Skin epidermis (tissue), 12 donors: Measurements from ENCODE around the gene DTNBP1.
A peak's percentile ranks its signal among the peaks of the same experiment; 100 is the strongest.

Experiments
- H3K27ac ChIP-seq, 21 experiments: fragments of 200-600 bp; sonication (generic) in 11 of 21; one replicate each; pipeline ENCODE4 v1.5.0; 2020; ENCODE audit warnings: mild to moderate bottlenecking in 3 of 21, inconsistent platforms in 2 of 21, moderate library complexity in 2 of 21
- H3K4me3 ChIP-seq, 7 experiments: fragments of 200-600 bp; sonication (generic) in 2 of 7; one replicate each; pipeline ENCODE4 v1.5.0; 2020; ENCODE audit warnings: inconsistent platforms in 2 of 7, mild to moderate bottlenecking in 2 of 7, moderate library complexity in 1 of 7

The DTNBP1 gene

DNA sequence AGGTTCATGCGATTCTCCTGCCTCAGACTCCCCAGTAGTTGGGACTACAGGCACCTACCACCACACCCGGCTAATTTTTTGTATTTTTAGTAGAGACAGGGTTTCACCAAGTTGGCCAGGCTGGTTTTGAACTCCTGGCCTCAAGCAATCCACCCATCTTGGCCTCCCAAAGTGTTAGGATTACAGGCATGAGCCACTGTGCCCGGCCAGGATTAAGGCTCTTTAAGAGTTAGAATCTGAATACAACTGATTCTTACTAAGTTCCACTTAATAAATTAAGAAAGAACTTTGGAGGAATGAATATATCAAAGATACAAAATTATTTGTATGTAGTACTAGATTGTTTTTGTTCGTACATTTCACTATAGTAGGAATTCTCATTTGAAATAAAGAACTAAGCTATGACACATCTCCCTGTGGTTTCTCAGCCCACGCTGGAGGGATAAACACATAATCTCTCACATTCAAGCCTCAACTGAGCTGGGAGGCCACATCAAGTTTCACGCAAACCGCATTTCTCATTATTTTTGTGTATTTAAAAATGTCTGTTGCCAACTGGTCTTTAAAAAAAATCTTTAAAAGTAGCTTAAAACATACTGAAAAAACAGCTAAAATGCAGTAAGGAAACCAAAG, 34.2 kb downstream of the DTNBP1 start:
- H3K27ac ChIP-seq, result peak overlapping the region in 2 of 21 experiments; percentile 19 to 54
- no peak overlapping the region for H3K4me3 ChIP-seq

GRCh38 chr6:15627821-15628220, 35.0 kb downstream of the DTNBP1 start:
- Histone ChIP-seq H3K4me3 (no peak overlapping the region), H3K27ac (no peak overlapping the region)

DNA sequence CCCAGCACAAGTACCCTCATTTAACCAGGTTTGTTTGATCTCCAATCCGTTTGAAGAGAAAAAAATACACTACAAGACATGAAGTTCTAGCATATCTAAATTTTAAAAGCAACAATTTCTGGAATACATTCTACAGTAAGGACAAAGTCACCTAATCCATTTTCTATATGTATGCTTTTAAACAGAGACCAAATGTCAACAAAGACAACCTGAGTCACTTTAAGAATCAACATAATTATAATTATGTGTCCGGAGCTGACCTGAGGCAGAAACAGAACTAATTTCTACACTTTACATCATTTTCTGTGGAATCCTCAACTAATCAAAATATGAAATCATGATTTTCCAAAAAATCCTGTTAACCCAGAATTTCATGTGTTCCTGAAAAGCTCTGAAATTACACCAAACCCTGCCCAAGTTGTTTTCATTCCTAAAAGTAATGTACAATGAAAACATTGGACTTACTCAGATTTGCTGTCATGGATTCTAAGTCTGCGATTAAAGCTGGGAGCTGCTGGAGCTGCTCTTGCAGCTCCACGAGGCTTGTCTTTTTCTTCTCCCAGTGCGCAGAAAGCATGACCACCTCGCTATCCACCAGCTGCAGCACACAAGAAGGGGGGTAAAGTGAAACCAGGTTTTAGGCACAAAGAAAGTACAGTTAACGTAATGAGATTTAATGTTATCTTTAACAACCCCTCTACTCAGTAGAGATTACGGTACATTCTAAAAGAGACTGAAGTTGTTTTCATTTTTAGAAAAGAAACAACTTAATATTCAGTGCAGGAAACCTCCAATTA, 35.8 kb downstream of the DTNBP1 start:
- H3K27ac ChIP-seq, result no peak overlapping the region
- no peak overlapping the region for H3K4me3 ChIP-seq

GRCh38 chr6:15626160-15626559, 36.7 kb downstream of the DTNBP1 start:
- Histone ChIP-seq H3K27ac (no peak overlapping the region), H3K4me3 (no peak overlapping the region)

DNA sequence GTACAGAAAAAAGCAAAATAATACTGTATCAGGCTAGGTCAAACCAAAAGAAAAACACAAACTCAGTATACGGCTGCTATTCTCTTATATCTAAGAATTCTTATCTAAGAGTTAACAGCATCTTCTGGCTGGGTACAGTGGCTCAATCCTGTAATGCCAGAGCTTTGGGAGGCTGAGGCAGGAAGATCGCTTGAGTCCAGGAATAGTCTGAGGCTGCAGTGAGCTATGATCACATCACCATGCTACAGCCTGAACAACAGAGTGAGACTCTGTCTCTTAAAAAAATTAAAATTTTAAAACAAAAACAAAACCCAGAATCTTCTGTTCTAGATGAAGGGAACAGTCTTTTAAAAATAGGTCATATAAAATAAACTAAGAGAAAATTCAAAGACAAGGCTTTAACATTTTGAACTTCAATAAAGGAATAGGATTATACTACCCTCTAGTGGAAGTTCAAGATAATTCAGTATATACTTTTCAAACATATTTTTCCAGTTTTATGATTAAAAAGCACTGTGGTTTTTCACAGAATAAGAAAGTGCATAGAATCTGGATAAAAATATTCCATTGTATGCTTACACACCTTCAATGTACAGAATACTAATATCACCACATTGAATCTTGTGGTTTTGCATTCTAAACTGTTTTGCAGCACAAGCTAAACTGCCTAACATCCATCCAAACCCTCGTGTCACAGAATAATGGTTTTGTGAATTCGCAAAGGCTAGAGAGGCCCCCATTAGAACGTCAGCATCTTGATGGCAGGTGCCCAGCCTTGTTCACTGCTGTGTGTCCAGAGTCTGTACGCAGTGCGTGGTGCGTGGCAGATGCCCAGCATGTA, 39.3 kb downstream of the DTNBP1 start:
- Histone ChIP-seq H3K27ac (peak overlapping the region in 3 of 21 experiments; percentile 5 to 41 (median 14)), H3K4me3 (no peak overlapping the region)

GRCh38 chr6:15622045-15622740, 40.6 kb downstream of the DTNBP1 start:
- Histone ChIP-seq H3K4me3 (no peak overlapping the region), H3K27ac (peak overlapping the region in 9 of 21 experiments; percentile 15 to 73 (median 41))

GRCh38 chr6:15621203-15622044, 41.4 kb downstream of the DTNBP1 start:
- H3K4me3 ChIP-seq, result no peak overlapping the region
- H3K27ac ChIP-seq, result peak overlapping the region in 16 of 21 experiments; percentile 15 to 73 (median 42)

GRCh38 chr6:15620611-15621010, 42.2 kb downstream of the DTNBP1 start:
- no peak overlapping the region for H3K4me3 ChIP-seq
- peak overlapping the region in 3 of 21 experiments; percentile 15 to 73 (median 47) for H3K27ac ChIP-seq

GRCh38 chr6:15619330-15619729, 43.5 kb downstream of the DTNBP1 start:
- H3K27ac ChIP-seq, result no peak overlapping the region
- no peak overlapping the region for H3K4me3 ChIP-seq

GRCh38 chr6:15618685-15619084, 44.1 kb downstream of the DTNBP1 start:
- Histone ChIP-seq H3K27ac (no peak overlapping the region), H3K4me3 (no peak overlapping the region)

DNA sequence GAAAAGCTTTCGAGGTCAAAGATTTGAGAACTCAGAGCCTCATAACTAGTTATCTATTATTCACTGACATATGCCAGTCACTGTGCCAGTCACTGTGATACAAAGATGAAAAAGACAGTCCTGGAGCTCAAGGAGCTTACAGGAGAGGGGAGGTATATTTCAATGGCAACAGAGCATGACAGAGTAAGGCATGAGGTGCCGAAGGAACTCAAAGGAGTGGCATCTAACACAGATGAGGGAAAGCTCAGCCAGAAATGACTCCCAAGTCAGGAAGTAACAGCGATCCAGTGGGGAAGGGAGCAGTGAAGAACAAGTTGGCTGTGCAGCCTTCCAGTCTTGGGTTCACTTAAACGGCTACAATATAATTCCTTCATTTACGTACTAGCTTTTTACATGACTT, 46.6 kb downstream of the DTNBP1 start:
- Histone ChIP-seq H3K4me3 (no peak overlapping the region), H3K27ac (peak overlapping the region in 1 of 21 experiments; percentile 20)

DNA sequence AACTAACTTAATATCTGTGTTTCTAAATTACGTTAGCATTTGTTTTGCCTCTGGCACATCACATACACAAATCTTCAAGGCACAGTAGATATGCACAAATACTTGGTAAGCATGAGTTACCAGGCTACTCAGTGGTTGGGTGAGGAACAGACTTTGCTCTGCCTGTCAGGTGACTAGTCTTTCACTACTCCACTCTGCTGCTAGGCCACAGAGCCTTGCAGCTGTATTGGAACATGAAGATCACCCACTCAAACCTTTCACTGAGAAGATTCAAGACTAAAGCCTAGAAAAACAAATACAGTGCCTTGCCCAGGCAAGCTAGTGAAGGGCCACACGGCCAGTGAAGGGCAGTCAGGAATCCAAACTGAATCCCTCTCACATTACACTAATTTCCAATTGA, 47.0 kb downstream of the DTNBP1 start:
- no peak overlapping the region for H3K4me3 ChIP-seq
- H3K27ac ChIP-seq, result peak overlapping the region in 1 of 21 experiments; percentile 20

- H3K4me3 ChIP-seq, result no peak overlapping the region
- H3K27ac ChIP-seq, result peak overlapping the region in 1 of 21 experiments; percentile 2
Measured at GRCh38 chr6:15614277-15614676, 48.6 kb downstream of the DTNBP1 start.

DNA sequence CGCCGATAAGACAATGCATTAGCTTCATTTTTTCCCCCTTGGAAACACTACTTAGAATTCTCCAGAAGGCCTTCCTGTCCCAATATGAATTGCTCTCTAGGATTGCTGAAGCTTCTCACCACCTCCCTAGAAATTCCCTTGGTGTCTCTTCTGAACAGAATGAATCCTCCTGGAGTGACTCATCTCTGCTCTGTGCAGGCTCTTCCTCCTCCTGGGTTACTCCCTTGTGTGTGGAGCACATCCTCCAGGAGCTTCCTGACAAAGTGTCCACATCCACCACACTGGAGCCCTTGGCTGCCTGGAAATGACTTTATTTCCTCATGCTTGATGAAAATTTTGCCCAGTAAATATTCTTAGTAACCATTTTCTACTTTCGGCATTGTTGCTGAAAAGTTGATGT, 54.4 kb downstream of the DTNBP1 start:
- Histone ChIP-seq H3K27ac (peak overlapping the region in 4 of 21 experiments; percentile 6 to 26 (median 14)), H3K4me3 (no peak overlapping the region)

DNA sequence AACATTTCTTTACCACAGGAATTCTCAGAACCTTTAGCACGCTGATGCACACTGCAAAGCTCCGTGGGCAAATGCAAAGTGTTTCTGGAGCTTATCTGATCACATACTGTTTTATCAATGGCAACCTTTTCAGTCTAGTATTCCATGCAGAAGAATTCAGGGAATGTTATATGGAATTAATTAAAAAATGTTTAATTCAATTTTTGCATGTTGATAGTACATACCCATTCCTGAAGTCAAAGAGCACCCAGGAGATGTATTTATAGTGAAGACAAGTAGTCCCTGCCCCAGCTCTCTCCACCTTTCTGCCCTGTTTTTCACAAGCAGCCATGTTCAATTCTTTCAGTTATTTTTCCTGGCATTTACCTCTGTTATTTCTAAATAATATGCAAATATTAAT, 55.2 kb downstream of the DTNBP1 start:
- no peak overlapping the region for H3K27ac ChIP-seq
- no peak overlapping the region for H3K4me3 ChIP-seq

DNA sequence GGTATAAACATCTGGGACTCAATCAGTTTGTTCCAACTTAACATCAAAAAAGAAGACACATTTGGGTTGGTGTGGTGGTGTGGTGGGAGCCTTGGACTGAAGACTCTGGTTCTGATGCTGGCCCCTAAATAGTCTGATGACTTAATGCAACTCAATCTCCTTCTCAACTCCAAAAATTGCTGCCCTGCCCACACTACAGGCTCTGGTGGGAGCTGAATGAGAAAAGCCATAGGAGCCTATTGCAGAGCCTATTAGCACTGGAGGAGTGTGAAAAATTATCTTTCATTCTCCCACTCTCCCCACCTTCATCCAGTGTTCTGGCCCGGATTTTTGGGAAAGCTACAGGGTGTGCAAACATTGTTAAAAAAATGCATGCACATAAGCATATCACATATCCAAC, 56.5 kb downstream of the DTNBP1 start:
- Histone ChIP-seq H3K4me3 (no peak overlapping the region), H3K27ac (no peak overlapping the region)

- Histone ChIP-seq H3K27ac (no peak overlapping the region), H3K4me3 (no peak overlapping the region)
Measured at GRCh38 chr6:15604843-15605242, 58.0 kb downstream of the DTNBP1 start.

DNA sequence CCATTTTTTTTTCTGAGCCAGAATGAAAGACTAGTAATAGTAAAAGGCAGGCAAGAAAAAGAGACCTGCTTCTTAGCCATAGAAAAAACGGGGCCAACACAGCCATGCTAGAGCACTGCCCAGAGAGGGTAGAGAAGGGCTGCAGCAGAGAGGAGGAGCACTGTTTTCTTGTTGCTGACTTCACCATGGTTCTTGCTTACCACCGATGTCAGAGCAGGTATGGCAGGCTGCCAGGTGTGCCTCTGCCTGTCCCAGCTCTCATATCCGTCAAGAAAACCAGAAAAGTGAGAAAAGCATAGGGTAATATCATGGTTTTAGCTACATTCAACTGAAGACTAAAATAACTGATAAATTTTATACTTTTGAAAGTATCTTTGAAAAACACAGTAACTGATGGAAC, 60.7 kb downstream of the DTNBP1 start:
- Histone ChIP-seq H3K27ac (no peak overlapping the region), H3K4me3 (no peak overlapping the region)

DNA sequence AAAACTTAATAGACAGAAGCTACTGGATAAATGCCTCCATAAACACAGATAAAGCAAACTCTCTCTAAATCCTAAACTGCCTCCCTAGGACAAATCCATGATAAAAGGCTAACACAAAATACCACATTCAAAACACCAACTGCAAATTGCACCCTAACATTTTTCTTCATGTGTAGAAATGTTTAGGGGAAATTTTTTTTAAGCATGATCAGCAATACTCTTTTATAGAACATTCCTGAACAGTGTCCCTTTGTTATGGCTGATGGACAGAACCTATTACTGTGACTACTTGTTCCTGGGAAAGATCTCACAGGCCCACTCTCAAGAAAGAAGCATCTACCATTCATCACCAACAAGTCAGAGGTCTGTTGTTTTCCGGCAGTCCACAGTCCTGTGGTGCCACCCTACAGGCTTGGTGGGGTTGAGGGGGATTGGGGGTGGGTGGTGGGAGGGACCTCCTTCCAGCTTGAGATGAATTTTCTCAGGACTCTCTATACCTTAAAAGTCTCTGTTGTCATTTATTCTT, 64.5 kb downstream of the DTNBP1 start:
- Histone ChIP-seq H3K27ac (no peak overlapping the region), H3K4me3 (no peak overlapping the region)
